ENCODE measurements around the gene TMEM108. TPM values are rescaled to one million over a fixed set of nuclear protein-coding genes. Genes with fewer than 3 reads are reported as not detected.

The TMEM108 gene
- total RNA-seq, 1 donor from 2014 or later, result 0.60 TPM

GRCh38 chr3:133236901-133237300 is 198.7 kb downstream of the TMEM108 start:
- ATAC-seq, result no peak

GRCh38 chr3:133237380-133237779 is 199.2 kb downstream of the TMEM108 start:
- ATAC-seq, result no peak

DNA sequence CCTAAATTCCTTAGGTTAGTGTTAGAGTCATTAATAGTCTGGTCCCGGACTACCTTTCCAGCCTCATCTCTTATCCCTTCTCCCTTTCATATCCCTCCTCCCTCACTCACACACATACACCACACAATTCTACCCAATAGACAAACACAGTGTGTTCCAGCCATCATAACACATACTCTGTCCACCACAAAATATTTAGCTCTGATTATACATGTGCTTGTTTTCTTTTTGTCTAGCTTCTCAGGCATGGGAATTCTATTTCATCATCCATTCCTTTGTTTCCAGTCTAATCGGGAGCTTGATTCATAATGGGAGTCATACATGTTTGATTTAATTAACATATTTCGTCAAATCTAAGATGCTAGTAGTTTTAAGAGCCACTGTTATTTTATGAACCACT is 199.8 kb downstream of the TMEM108 start:
- ATAC-seq, result no peak

DNA sequence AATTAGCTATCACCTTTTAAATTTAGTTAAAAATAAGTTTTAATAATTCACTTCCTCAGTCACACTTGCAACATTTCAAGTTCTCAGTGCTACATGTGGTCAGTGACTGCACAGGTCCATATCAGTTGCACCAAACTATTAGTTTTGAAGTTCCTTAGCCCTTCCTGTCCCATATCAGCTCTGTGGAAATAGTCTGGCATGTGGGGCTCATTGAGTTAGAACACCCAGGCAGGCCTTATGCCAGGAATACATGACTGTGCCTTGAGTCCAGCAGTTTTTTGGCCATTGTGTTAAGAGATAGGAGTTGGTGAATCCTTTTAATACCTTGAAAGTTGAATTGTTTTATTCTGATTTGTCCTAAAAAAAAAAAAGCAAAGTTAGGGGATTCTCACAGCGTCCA is 207.9 kb downstream of the TMEM108 start:
- no peak for ATAC-seq

DNA sequence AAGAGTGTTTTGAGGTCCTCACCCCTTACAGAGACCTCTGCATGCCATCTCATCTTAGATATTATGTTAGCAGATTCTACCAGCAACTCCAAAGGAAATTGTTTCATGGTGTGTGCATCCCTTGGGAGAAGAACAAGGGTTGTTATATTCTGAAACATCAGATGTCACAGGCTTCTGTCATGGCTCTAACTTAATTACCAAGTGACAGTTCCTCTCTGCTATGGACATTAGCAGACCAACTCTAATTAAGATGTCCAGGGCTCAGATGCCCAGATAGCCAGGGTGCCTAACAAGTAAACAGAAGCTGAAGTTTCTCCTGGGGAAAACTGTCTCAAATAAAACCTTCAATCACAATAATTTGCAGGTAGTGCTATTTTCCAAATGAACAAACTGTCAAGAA is 208.6 kb downstream of the TMEM108 start:
- no peak for ATAC-seq

- ATAC-seq, result no peak
These were observed 210.2 kb downstream of the TMEM108 start for GRCh38 chr3:133248389-133248788.

DNA sequence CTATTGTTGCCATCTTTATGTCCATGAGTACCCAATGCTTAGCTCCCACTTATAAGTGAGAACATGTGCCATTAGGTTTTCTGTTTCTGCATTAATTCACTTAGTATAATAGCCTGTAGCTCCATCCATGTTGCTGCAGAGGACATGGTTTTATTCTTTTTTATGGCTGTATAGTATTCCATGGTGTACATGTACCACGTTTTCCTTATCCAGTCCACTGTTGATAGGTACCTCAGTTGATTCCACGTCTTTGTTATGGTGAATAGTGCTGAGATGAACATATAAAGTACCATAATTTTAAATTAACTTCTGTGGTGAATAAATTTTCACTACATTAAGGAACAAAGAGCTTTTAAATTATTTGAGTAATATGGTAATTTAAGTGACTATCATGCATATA is 211.3 kb downstream of the TMEM108 start:
- ATAC-seq, result no peak

GRCh38 chr3:133254151-133254550 is 216.0 kb downstream of the TMEM108 start:
- ATAC-seq, result no peak

DNA sequence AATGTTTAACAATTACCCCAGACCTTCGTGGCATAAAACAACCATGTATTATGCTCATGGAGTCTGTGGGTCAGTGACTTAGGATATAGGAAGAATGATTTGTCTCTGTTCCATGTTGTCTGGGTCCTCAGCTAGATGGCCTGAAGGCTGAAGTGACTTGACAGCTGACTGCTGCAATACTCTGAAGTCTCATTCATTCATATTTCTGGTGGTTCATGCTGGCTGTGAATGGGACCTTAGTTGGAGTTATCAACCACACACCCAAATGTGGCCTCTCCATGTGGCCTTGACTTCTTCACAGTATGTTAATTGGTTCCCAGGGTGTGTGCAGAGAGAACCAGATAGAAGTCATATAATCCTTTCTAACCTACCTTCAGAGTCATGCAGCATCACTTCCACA is 216.5 kb downstream of the TMEM108 start:
- ATAC-seq, result no peak

DNA sequence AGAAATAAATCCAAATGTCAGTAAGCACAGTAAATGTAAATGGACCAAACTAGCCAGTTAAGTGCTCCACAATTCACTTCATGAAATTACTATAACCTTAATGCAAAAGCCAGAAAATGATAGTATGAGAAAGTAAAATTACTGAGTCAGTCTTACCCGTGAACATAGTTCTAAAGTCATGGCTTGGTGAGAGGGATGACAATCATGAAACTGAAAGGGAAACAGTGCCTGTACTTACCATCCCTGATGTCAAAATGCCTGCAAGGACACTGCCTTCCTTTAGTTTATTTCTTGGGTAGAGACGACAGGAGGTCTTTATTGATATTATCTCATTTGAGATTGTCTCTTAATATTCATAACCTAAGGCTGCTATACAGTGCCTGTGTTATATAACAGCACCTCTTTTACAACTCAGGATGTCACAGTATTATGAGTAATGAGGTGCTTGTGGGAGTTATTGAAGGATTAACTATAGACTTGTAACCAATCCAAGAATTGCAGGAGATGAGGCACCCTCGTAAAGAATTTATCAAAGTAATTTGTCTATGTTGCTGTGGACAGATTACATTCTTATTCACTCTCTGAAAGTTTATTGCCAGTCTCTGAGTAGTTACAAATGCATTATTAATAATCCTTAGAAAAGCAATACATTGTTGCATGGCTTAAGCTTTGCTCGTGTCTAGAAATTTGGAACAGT is 218.7 kb downstream of the TMEM108 start:
- peak; percentile 41 for ATAC-seq

- no peak for ATAC-seq
These were observed 220.2 kb downstream of the TMEM108 start for GRCh38 chr3:133258358-133258757.

DNA sequence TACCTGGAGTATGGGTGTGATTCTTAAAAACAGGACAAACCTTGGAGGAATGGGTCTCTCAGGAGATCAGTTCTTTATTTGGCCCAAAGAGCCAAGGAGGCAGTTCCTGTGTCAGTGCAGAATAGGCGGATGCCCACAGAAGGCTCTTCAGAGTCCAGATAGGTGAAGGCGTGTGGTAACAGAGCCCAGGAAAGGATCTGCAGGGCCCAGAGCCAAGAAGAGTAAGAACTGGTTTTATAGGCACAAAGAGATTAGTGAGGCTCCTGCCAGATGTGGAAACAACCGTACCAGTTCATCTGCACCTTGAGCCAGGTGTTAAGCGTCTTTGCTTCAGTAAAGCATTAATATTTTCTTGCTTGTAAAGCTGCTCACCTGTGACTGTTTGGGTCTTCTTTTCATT is 221.6 kb downstream of the TMEM108 start:
- ATAC-seq, result peak; percentile 93

GRCh38 chr3:133262333-133262732 is 224.1 kb downstream of the TMEM108 start:
- no peak for ATAC-seq

DNA sequence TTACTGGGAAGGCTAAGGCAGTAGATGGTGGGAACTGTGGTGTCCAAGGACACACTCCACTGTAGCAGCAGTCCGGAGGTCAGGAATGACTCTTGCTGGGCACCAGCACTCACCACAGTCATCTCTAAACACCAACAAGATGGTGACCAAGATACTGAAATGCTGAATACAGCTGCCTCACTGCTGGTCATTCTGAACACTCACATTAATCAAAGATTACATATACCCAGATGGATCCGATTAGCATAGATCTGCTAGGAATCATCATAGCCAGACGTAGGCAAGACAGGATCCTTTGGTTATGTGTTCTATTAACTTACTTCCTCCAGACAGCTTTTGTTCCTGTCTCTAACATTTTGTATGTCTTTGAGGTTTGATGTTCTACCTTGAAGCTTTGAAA is 226.7 kb downstream of the TMEM108 start:
- ATAC-seq, result no peak

GRCh38 chr3:133268726-133269134 is 230.5 kb downstream of the TMEM108 start:
- ATAC-seq, result no peak

DNA sequence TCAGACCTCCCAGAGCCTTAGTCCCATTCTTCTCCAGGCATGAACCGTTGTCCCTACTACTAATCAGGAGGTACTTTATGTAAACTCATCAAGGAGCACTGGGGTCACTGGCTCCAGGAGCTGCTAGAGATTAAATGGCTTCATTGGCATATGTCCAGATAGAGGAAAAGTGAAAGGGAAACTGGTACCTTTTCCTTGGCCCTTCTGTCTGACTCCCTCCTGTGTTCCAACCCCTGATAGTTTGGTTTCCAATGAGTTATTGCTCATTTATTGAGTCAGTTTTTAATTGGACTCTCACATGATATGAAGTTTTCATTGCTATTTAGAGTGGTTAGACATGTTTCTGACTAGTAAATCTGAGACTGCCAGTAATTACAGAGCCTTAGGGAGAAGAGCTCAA is 231.2 kb downstream of the TMEM108 start:
- ATAC-seq, result no peak

GRCh38 chr3:133270631-133271030 is 232.4 kb downstream of the TMEM108 start:
- ATAC-seq, result no peak

DNA sequence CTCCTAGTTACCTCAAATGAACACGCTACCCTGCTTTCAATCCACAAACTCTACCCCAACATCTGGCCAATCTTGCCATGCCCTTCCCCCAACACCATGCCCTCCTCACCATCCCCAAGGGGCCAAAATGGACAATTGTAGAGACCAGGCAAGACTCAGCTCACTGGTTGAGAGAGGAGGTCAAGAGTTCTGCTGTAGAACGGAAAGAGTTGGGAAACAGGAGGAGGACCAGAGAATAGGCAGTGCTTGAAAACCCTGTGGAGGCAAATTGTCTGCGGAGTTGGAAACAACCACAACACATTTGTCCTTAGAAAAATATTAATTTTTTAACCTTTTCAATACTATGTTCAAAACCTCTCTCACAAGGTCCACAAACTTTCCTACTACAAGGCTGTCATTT is 232.9 kb downstream of the TMEM108 start:
- ATAC-seq, result no peak

- peak; percentile 77 for ATAC-seq
These were observed 233.3 kb downstream of the TMEM108 start for GRCh38 chr3:133271539-133271938.

GRCh38 chr3:133273346-133273745 is 235.2 kb downstream of the TMEM108 start:
- no peak for ATAC-seq

GRCh38 chr3:133274477-133274876 is 236.3 kb downstream of the TMEM108 start:
- no peak for ATAC-seq

DNA sequence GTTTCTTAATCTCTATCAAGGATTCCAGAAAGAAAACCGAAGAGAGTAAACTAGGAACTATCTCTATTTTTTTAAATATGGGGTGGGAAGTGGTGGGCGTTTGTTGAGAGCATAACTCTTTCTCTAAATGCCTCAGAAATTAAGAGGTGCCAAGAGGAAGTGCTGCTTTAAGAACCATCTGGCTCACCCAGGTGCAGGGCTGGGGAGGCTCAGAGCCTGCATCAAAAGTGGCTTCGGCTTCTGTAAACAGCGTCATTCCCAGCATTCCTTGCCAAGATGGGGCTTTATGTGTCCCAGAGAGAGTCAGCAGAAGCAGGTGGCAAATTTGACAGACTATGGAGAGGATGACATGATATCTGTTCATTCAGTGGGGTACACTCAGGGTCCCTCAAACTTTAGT is 238.4 kb downstream of the TMEM108 start:
- ATAC-seq, result no peak

GRCh38 chr3:133277813-133278212 is 239.6 kb downstream of the TMEM108 start:
- ATAC-seq, result no peak

GRCh38 chr3:133278260-133279043 is 240.3 kb downstream of the TMEM108 start:
- ATAC-seq, result no peak

All from esophagus mucosa (tissue), 1 donor.